Immature natural killer cell (primary cell): ENCODE measurements around the gene COG7. TPM values are rescaled to one million over a fixed set of nuclear protein-coding genes. Genes with fewer than 3 reads are reported as not detected.

ENCODE experiments used
- DNase-seq, 3 donors: peaks; one replicate each; pipeline ENCODE4 v3.0.0; 2022; ENCODE audit warnings: mixed read lengths in 1 of 3
- H3K27ac Mint-ChIP-seq, 6 donors: one replicate each; pipeline ENCODE4 v1.8.0; 2020; ENCODE audit warnings: mixed read lengths in 6 of 6, mild to moderate bottlenecking in 5 of 6, inconsistent platforms in 4 of 6, moderate library complexity in 3 of 6
- H3K27me3 Mint-ChIP-seq, 3 donors: one replicate each; pipeline ENCODE4 v1.8.0; 2020 to 2021; ENCODE audit warnings: low read depth in 3 of 3, mild to moderate bottlenecking in 3 of 3, mixed read lengths in 3 of 3, moderate library complexity in 3 of 3, inconsistent platforms in 1 of 3
- H3K36me3 Mint-ChIP-seq, 3 donors: one replicate each; pipeline ENCODE4 v1.8.0; 2020; ENCODE audit warnings: mixed read lengths in 3 of 3, inconsistent platforms in 2 of 3, mild to moderate bottlenecking in 2 of 3
- H3K4me1 Mint-ChIP-seq, 2 donors: one replicate each; pipeline ENCODE4 v1.8.0; 2020; ENCODE audit warnings: inconsistent platforms in 2 of 2, mild to moderate bottlenecking in 2 of 2, mixed read lengths in 2 of 2, moderate library complexity in 1 of 2
- H3K4me3 Mint-ChIP-seq, 5 donors: one replicate each; pipeline ENCODE4 v1.8.0; 2020; ENCODE audit warnings: mild to moderate bottlenecking in 5 of 5, mixed read lengths in 5 of 5, inconsistent platforms in 3 of 5, moderate library complexity in 3 of 5
- H3K9me3 Mint-ChIP-seq, 6 donors: one replicate each; pipeline ENCODE4 v1.8.0; 2020; ENCODE audit warnings: mild to moderate bottlenecking in 6 of 6, mixed read lengths in 6 of 6, inconsistent platforms in 4 of 6, moderate library complexity in 3 of 6
- polyA plus RNA-seq, 3 donors: library from polyadenylated mRNA; unstranded; fragments of 300-500 nt; fragmentation: Illumina TruSeq; gene quantifications; one replicate each; pipeline ENCODE4 v1.2.3, GENCODE V29; 2021

The COG7 gene
- 10 to 100 TPM in 2 of 3 donors, 1 to 10 TPM in 1; 9.5 to 21.7 (median 12.0) TPM for polyA plus RNA-seq

GRCh38 chr16:23452572-23453337 is at the start of gene COG7:
TSS of gene COG7 (minus strand) at chr16:23453189. CDS start at chr16:23452994, 195 bp downstream.
- Mint-ChIP-seq H3K4me1 (peaks cover 24 to 45% of the 10 kb centered on the region in 2 donors), H3K4me3 (peak within 1 kb of the TSS; percentile 91 to 98 (median 94)), H3K36me3 (peaks cover 0 to 6% (median 0%) of the 10 kb centered on the region in 3 donors), H3K9me3 (no peaks in the 10 kb centered on the region), H3K27ac (peak within 1 kb of the TSS; percentile 81 to 94 (median 89)), H3K27me3 (peaks cover 9 to 13% (median 10%) of the 10 kb centered on the region in 3 donors)
- DNase-seq, result peak; percentile 86 to 87 (median 87)

GRCh38 chr16:23502466-23502865 is 49.5 kb upstream of the COG7 start:
- Mint-ChIP-seq H3K27ac (peak overlapping the region in 4 of 6 donors; percentile 26 to 87 (median 76)), H3K4me1 (peaks cover 47 to 69% of the 10 kb centered on the region in 2 donors), H3K27me3 (peaks cover 3 to 10% (median 5%) of the 10 kb centered on the region in 3 donors), H3K36me3 (no peaks in the 10 kb centered on the region), H3K4me3 (no peak overlapping the region), H3K9me3 (no peaks in the 10 kb centered on the region)
- DNase-seq, result no peak

GRCh38 chr16:23501291-23501690 is 48.3 kb upstream of the COG7 start:
- Mint-ChIP-seq H3K9me3 (no peaks in the 10 kb centered on the region), H3K27me3 (peaks cover 5 to 10% (median 5%) of the 10 kb centered on the region in 3 donors), H3K27ac (peak overlapping the region in 1 of 6 donors; percentile 35), H3K36me3 (no peaks in the 10 kb centered on the region), H3K4me1 (peaks cover 49 to 65% of the 10 kb centered on the region in 2 donors), H3K4me3 (no peak overlapping the region)
- no peak for DNase-seq

GRCh38 chr16:23500862-23501225 is 47.9 kb upstream of the COG7 start:
- no peaks in the 10 kb centered on the region for H3K36me3 Mint-ChIP-seq
- H3K9me3 Mint-ChIP-seq, result no peaks in the 10 kb centered on the region
- peaks cover 46 to 60% of the 10 kb centered on the region in 2 donors for H3K4me1 Mint-ChIP-seq
- no peak overlapping the region for H3K27ac Mint-ChIP-seq
- H3K4me3 Mint-ChIP-seq, result no peak overlapping the region
- peaks cover 4 to 10% (median 5%) of the 10 kb centered on the region in 3 donors for H3K27me3 Mint-ChIP-seq
- no peak for DNase-seq

- Mint-ChIP-seq H3K4me1 (peaks cover 43 to 55% of the 10 kb centered on the region in 2 donors), H3K27me3 (peaks cover 4 to 10% (median 5%) of the 10 kb centered on the region in 3 donors), H3K9me3 (no peaks in the 10 kb centered on the region), H3K36me3 (no peaks in the 10 kb centered on the region), H3K27ac (no peak overlapping the region), H3K4me3 (no peak overlapping the region)
- no peak for DNase-seq
These were observed 47.3 kb upstream of the COG7 start for GRCh38 chr16:23500212-23500861.

- Mint-ChIP-seq H3K4me3 (no peak overlapping the region), H3K9me3 (no peaks in the 10 kb centered on the region), H3K27me3 (peaks cover 1 to 9% (median 5%) of the 10 kb centered on the region in 3 donors), H3K36me3 (peaks cover 0 to 4% (median 4%) of the 10 kb centered on the region in 3 donors), H3K4me1 (peaks cover 37 to 50% of the 10 kb centered on the region in 2 donors), H3K27ac (no peak overlapping the region)
- no peak for DNase-seq
These were observed 46.8 kb upstream of the COG7 start for GRCh38 chr16:23499801-23500200.

GRCh38 chr16:23498863-23499262 is 45.9 kb upstream of the COG7 start:
- no peak overlapping the region for H3K4me3 Mint-ChIP-seq
- peaks cover 0 to 13% (median 7%) of the 10 kb centered on the region in 3 donors for H3K27me3 Mint-ChIP-seq
- no peaks in the 10 kb centered on the region for H3K9me3 Mint-ChIP-seq
- H3K36me3 Mint-ChIP-seq, result peaks cover 0 to 7% (median 4%) of the 10 kb centered on the region in 3 donors
- no peak for DNase-seq
- peak overlapping the region in 1 of 6 donors; percentile 11 for H3K27ac Mint-ChIP-seq
- peaks cover 28 to 41% of the 10 kb centered on the region in 2 donors for H3K4me1 Mint-ChIP-seq

GRCh38 chr16:23497543-23497868 is 44.5 kb upstream of the COG7 start:
- no peak for DNase-seq
- H3K9me3 Mint-ChIP-seq, result no peaks in the 10 kb centered on the region
- peaks cover 0 to 13% (median 7%) of the 10 kb centered on the region in 3 donors for H3K27me3 Mint-ChIP-seq
- peak overlapping the region in 1 of 5 donors; percentile 16 for H3K4me3 Mint-ChIP-seq
- peaks cover 18 to 27% of the 10 kb centered on the region in 2 donors for H3K4me1 Mint-ChIP-seq
- peaks cover 0 to 11% (median 10%) of the 10 kb centered on the region in 3 donors for H3K36me3 Mint-ChIP-seq
- H3K27ac Mint-ChIP-seq, result peak overlapping the region in 2 of 6 donors; percentile 4 to 67

- no peak for DNase-seq
- H3K27ac Mint-ChIP-seq, result peak overlapping the region in 2 of 6 donors; percentile 4 to 67
- H3K27me3 Mint-ChIP-seq, result peaks cover 0 to 13% (median 5%) of the 10 kb centered on the region in 3 donors
- peaks cover 0 to 14% (median 12%) of the 10 kb centered on the region in 3 donors for H3K36me3 Mint-ChIP-seq
- H3K4me1 Mint-ChIP-seq, result peaks cover 15 to 22% of the 10 kb centered on the region in 2 donors
- no peaks in the 10 kb centered on the region for H3K9me3 Mint-ChIP-seq
- H3K4me3 Mint-ChIP-seq, result peak overlapping the region in 1 of 5 donors; percentile 16
These were observed 44.0 kb upstream of the COG7 start for GRCh38 chr16:23496821-23497542.

GRCh38 chr16:23495671-23496070 is 42.7 kb upstream of the COG7 start:
- Mint-ChIP-seq H3K27me3 (peaks cover 0 to 15% (median 4%) of the 10 kb centered on the region in 3 donors), H3K27ac (peak overlapping the region in 1 of 6 donors; percentile 7), H3K9me3 (no peaks in the 10 kb centered on the region), H3K36me3 (peaks cover 3 to 23% (median 16%) of the 10 kb centered on the region in 3 donors), H3K4me1 (peaks cover 14 to 16% of the 10 kb centered on the region in 2 donors), H3K4me3 (no peak overlapping the region)
- DNase-seq, result no peak

- Mint-ChIP-seq H3K4me3 (no peak overlapping the region), H3K36me3 (peaks cover 12 to 34% (median 22%) of the 10 kb centered on the region in 3 donors), H3K27ac (peak overlapping the region in 1 of 6 donors; percentile 28), H3K4me1 (peaks cover 14 to 16% of the 10 kb centered on the region in 2 donors), H3K27me3 (peaks cover 0 to 12% (median 4%) of the 10 kb centered on the region in 3 donors), H3K9me3 (no peaks in the 10 kb centered on the region)
- no peak for DNase-seq
These were observed 41.2 kb upstream of the COG7 start for GRCh38 chr16:23494188-23494587.

- H3K4me1 Mint-ChIP-seq, result peaks cover 0 to 3% of the 10 kb centered on the region in 2 donors
- DNase-seq, result no peak
- H3K9me3 Mint-ChIP-seq, result no peaks in the 10 kb centered on the region
- H3K4me3 Mint-ChIP-seq, result no peak overlapping the region
- peak overlapping the region in 2 of 6 donors; percentile 21 to 35 for H3K27ac Mint-ChIP-seq
- H3K27me3 Mint-ChIP-seq, result peaks cover 0 to 12% (median 2%) of the 10 kb centered on the region in 3 donors
- H3K36me3 Mint-ChIP-seq, result peaks cover 15 to 39% (median 22%) of the 10 kb centered on the region in 3 donors
These were observed 38.8 kb upstream of the COG7 start for GRCh38 chr16:23491490-23492391.
